Smooth muscle cell (in vitro differentiated cells): ENCODE results near the gene PRKACB. TPM values are rescaled to one million over a fixed set of nuclear protein-coding genes. Genes with fewer than 3 reads are reported as not detected.

Experiments
- DNase-seq: peaks from one replicate; lab custom pipeline; 2025; ENCODE audit not compliant: unreplicated experiment; lab: John Stamatoyannopoulos, UW
- H2AFZ ChIP-seq: fragments of 200-600 bp; sonication (generic); 2 replicates; pipeline ENCODE4 v1.6.0; 2016; ENCODE audit warnings: antibody characterized with exemption, low read depth, mild to moderate bottlenecking
- H3F3A ChIP-seq: fragments of 200-600 bp; sonication (generic); 2 replicates; pipeline ENCODE4 v1.6.0; 2017; ENCODE audit warnings: antibody characterized with exemption, low read depth
- H3K27ac ChIP-seq: fragments of 200-600 bp; sonication (generic); 2 replicates; pipeline ENCODE4 v1.5.1; 2016; ENCODE audit warnings: low read depth, mild to moderate bottlenecking
- H3K27me3 ChIP-seq: fragments of 200-600 bp; sonication (generic); 2 replicates; pipeline ENCODE4 v1.6.1; 2016; ENCODE audit warnings: low read depth, mild to moderate bottlenecking
- H3K36me3 ChIP-seq: fragments of 200-600 bp; sonication (generic); 2 replicates; pipeline ENCODE4 v1.5.1; 2016; ENCODE audit warnings: low read depth
- H3K4me1 ChIP-seq: fragments of 200-600 bp; sonication (generic); 2 replicates; pipeline ENCODE4 v1.5.1; 2016; ENCODE audit warnings: low read depth
- H3K4me2 ChIP-seq: fragments of 200-600 bp; sonication (generic); 2 replicates; pipeline ENCODE4 v1.6.0; 2016; ENCODE audit warnings: mild to moderate bottlenecking
- H3K4me3 ChIP-seq: fragments of 200-600 bp; sonication (generic); 2 replicates; pipeline ENCODE4 v1.5.1; 2016; ENCODE audit warnings: mild to moderate bottlenecking
- H3K79me2 ChIP-seq: fragments of 200-600 bp; sonication (generic); 2 replicates; pipeline ENCODE4 v1.6.0; 2016; ENCODE audit warnings: low read depth, mild to moderate bottlenecking
- H3K9ac ChIP-seq: fragments of 200-600 bp; sonication (generic); 2 replicates; pipeline ENCODE4 v1.6.0; 2016; ENCODE audit warnings: low read depth
- H3K9me3 ChIP-seq: fragments of 200-600 bp; sonication (generic); replicated peaks from 2 replicates; pipeline ENCODE4 v1.5.1; 2016; ENCODE audit warnings: low read depth
- H4K20me1 ChIP-seq: fragments of 200-600 bp; sonication (generic); 2 replicates; pipeline ENCODE4 v1.6.0; 2016; ENCODE audit warnings: low read depth
- CTCF ChIP-seq: fragments of 200-600 bp; sonication (generic); IDR thresholded peaks from 2 replicates; pipeline ENCODE4 v1.5.1; 2017; ENCODE audit warnings: borderline replicate concordance, mild to moderate bottlenecking, antibody characterized with exemption; ENCODE audit not compliant: insufficient read depth, poor library complexity, severe bottlenecking
- WGBS: methylation state at CpG from one replicate; pipeline ENCODE4 v1.1.7; 2016; ENCODE audit warnings: low lambda C conversion rate; 5-methylcytosine and 5-hydroxymethylcytosine counted together
- polyA plus RNA-seq: library from polyadenylated mRNA; unstranded; fragments of >200 nt; fragmentation: Nextera tagmentation; extraction: Ambion mirVana; gene quantifications from 2 replicates; pipeline ENCODE4 v1.2.1, GENCODE V29; 2016
- total RNA-seq: library from RNA; depleted of rRNA; stranded (reverse); fragments of >200 nt; gene quantifications from 2 replicates; pipeline ENCODE4 v1.2.3, GENCODE V29; 2014

Gene PRKACB
- total and polyA plus RNA-seq, 2 experiments from 2014 or later = 18.8 to 42.3 TPM

- Histone ChIP-seq H3K4me1 (peaks cover 5% of the 10 kb centered on the region), H3K79me2 (no peaks in the 10 kb centered on the region), H2AFZ (no peak overlapping the region), H3K27ac (peak overlapping the region; percentile 85), H4K20me1 (no peaks in the 10 kb centered on the region), H3K9ac (peak overlapping the region; percentile 50), H3K27me3 (no peaks in the 10 kb centered on the region), H3K4me2 (peak overlapping the region; percentile 52), H3K4me3 (peak overlapping the region; percentile 21), H3F3A (no peaks in the 10 kb centered on the region), H3K36me3 (peaks cover 6% of the 10 kb centered on the region), H3K9me3 (peaks cover 3% of the 10 kb centered on the region)
- TF ChIP-seq CTCF = no peak
- 32% methylated on average over 11 of the region's 11 CpGs for WGBS
- DNase-seq = no peak
These were observed 103.6 kb downstream of the PRKACB start for GRCh38 chr1:84247425-84248220.

- Histone ChIP-seq H4K20me1 (no peaks in the 10 kb centered on the region), H3K27me3 (no peaks in the 10 kb centered on the region), H3F3A (no peaks in the 10 kb centered on the region), H2AFZ (no peak overlapping the region), H3K27ac (no peak overlapping the region), H3K4me1 (peaks cover 8% of the 10 kb centered on the region), H3K4me3 (no peak overlapping the region), H3K4me2 (no peak overlapping the region), H3K36me3 (peaks cover 6% of the 10 kb centered on the region), H3K79me2 (no peaks in the 10 kb centered on the region), H3K9ac (no peak overlapping the region), H3K9me3 (peaks cover 3% of the 10 kb centered on the region)
- WGBS = 87% methylated on average over 2 of the region's 2 CpGs
- no peak for TF ChIP-seq CTCF
- no peak for DNase-seq
These were observed 106.6 kb downstream of the PRKACB start for GRCh38 chr1:84250668-84251067.

GRCh38 chr1:84253036-84253435, 109.0 kb downstream of the PRKACB start:
- no peaks in the 10 kb centered on the region for H3F3A ChIP-seq

More at GRCh38 chr1:84253036-84253435, 109.0 kb downstream of the PRKACB start:
- Histone ChIP-seq H3K27me3 (no peaks in the 10 kb centered on the region), H3K79me2 (no peaks in the 10 kb centered on the region), H3K9ac (peak overlapping the region; percentile 19), H2AFZ (no peak overlapping the region), H4K20me1 (no peaks in the 10 kb centered on the region), H3K27ac (peak overlapping the region; percentile 73), H3K4me3 (no peak overlapping the region), H3K9me3 (peaks cover 3% of the 10 kb centered on the region), H3K36me3 (peaks cover 6% of the 10 kb centered on the region), H3K4me1 (peaks cover 3% of the 10 kb centered on the region), H3K4me2 (no peak overlapping the region)
- no peak for TF ChIP-seq CTCF
- DNase-seq = no peak
- WGBS = 51% methylated on average over 2 of the region's 2 CpGs
